ENCODE measurements around the gene SPP1. TPM values are rescaled to one million over a fixed set of nuclear protein-coding genes. Genes with fewer than 3 reads are reported as not detected.

SPP1 gene
- total RNA-seq, 1 experiment from 2014 or later = 1,619 TPM

GRCh38 chr4:87950936-87951511 lies 24.5 kb upstream of the SPP1 start:
- DNase-seq (ENCODE audit: extremely low read depth, low read depth) = no peak

DNA sequence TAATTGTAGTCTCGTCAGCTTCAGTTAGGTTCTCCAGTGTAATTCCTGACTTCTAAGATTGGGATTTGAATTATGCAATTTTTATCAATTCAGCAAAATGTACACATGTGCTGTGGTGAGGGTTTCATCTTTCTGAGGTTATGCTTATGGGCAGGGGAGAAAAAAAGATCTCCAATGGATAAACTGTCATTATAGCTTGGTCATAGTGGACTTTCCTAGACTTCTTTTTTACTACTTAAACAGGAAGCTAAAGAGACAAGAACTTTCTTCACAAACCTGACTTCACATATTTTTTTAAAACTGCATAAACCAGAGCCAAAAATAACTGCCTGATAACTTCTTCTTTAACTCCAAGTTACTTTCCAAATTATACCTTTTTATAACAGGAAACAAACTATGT lies 21.7 kb upstream of the SPP1 start:
- DNase-seq (ENCODE audit: extremely low read depth, low read depth) = no peak

- no peak for DNase-seq (ENCODE audit: extremely low read depth, low read depth)
Measured at GRCh38 chr4:87956501-87956900, 19.0 kb upstream of the SPP1 start.

GRCh38 chr4:87957061-87957460 lies 18.5 kb upstream of the SPP1 start:
- no peak for DNase-seq (ENCODE audit: extremely low read depth, low read depth)

DNA sequence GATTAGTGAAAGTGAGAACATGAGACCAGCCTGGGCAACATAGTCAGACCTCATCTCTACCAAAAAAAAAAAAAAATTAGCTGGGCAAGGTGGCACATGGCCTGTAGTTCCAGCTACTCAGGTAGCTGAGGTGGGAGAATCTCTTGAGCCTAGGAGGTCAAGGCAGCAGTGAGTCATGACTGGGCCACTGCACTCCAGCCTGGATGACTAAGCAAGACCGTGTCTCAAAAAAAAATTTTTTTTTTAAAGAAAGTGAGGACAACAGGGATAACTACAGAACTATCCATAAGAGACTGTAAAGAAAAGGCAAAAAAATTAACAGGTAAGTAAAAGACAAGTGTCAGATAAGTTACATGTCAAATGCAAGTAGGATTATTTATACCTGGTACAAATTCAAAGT lies 13.5 kb upstream of the SPP1 start:
- DNase-seq (ENCODE audit: extremely low read depth, low read depth) = no peak

- no peak for DNase-seq (ENCODE audit: extremely low read depth, low read depth)
Measured at GRCh38 chr4:87962398-87963146, 12.9 kb upstream of the SPP1 start.

- DNase-seq (ENCODE audit: extremely low read depth, low read depth) = no peak
Measured at GRCh38 chr4:87965501-87965975, 10.0 kb upstream of the SPP1 start.

DNA sequence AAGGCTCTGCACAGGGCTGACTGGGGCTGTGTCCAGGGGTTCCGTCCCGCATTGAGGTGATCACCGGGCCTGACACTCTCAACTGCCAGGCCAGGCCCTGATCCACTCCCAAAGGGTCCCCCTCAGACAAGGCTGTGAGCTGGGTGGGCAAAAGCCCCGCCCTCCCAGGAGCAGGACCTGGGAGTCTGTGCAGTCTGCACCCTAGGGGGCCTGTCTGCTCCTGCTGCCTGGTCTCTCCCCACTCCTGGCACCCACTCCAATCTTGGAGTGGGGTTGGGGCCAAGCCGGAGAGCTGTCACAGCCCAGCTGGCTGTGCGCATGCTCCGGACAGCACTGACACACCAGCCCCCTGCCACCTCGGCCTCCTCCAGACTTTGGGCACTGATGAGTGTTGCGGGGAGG lies 9.4 kb upstream of the SPP1 start:
- no peak for DNase-seq (ENCODE audit: extremely low read depth, low read depth)

DNA sequence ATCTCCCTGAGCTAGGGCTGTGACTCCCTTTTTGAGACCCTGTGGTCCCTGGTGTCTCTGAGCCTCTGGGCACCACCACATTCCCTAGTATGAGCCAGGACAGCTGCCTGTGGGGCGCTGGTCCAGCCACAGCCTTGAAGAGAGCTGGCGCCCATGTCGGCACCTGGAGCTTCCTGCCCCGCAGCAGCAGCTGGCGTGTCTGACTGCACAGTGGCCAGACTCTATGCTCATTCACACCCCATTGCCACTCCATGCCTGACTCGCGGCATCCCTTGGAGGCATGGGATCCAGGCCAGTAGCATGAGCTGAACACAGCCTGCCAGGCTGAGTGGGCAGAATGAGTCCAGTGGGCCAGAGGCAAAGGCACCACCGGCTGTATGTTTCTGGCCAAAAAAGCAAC lies 8.3 kb upstream of the SPP1 start:
- no peak for DNase-seq (ENCODE audit: extremely low read depth, low read depth)

DNA sequence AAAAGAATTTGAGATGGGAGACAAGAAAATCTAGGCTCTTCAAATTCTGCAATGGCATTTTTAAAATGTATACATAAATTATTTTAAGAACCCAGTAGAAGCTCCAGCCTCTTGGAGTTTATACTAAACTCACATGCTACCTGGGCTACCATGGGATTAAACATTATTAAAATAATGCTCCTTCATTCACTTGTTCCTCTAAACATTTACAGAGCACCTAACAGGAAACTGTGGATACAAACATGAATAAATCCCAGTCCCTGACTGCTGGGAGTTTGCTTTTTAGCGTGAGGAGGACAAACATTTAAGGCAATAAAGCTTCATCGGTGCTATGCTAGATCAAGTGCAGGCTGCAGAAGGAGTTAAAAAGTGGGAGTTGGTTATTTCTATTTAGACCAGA lies 5.4 kb upstream of the SPP1 start:
- no peak for DNase-seq (ENCODE audit: extremely low read depth, low read depth)

GRCh38 chr4:87971866-87972265 lies 3.6 kb upstream of the SPP1 start:
- no peak for DNase-seq (ENCODE audit: extremely low read depth, low read depth)

DNA sequence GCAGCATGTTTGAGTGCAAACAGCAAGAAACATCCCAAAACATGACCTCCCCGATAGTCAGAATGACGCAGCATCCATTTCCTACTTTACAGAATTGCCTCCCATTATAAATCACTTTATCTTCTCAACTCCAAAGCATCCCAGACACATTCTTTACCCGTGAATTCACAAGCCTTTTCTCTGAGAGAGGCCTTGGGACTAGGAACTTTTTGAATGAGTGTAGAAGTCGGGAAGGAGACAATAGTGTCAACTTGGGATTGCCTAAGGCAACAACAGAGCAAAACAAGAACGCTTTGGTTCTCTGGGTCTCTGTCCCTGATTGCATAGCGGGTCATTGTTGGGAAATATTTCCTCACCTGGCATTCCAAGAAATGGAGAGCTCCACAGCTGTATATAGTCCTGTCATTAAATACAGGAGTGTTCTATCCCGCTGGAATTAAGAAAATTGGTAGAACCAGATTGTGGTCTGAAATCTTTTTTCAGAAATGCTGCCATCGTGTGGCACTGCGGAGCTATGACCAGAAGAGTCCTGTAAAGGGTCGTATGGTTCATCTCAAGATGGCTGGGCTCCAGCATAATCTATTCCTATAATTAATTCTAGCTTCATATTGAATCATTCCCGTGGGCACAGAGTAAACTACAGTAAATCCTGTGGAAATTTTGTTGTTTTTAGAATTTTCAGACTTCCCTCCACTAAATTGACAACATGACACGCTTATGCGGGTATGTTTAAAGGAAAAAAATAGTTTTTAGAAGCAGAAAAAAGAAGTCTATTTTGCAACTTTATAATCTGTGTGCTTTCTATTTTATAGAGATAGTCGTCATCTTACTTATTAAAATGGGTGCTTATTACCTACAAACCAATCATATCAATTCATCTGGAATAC lies 2.0 kb upstream of the SPP1 start:
- DNase-seq (ENCODE audit: extremely low read depth, low read depth) = peak; percentile 83

GRCh38 chr4:87974856-87975462 lies 555 bp upstream of the SPP1 start:
- DNase-seq (ENCODE audit: extremely low read depth, low read depth) = peak; percentile 65

- DNase-seq (ENCODE audit: extremely low read depth, low read depth) = no peak
Measured at GRCh38 chr4:87977521-87978278, 2.2 kb downstream of the SPP1 start.

DNA sequence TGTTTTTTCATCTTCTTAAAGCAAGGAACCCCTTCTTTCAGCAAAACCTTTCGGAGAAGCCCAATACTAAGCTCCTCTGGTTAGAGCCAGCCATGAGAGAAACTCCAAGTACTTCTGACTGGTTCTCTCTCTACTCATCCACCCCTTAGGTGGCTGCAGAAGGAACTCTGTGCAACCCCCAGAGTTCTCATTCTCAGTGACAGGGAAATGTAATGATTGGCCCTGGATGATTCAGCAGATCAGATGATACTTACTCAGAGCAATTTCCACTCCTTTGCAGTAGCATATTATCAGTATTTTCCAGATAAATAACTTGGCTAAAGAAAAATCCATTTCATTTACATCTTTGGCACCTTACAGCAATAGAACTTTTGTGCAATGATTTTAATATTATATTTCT lies 3.2 kb downstream of the SPP1 start:
- DNase-seq (ENCODE audit: extremely low read depth, low read depth) = peak; percentile 57

- no peak for DNase-seq (ENCODE audit: extremely low read depth, low read depth)
Measured at GRCh38 chr4:87979810-87980209, 4.3 kb downstream of the SPP1 start.

GRCh38 chr4:87981486-87981885 lies 6.0 kb downstream of the SPP1 start:
- DNase-seq (ENCODE audit: extremely low read depth, low read depth) = no peak

- DNase-seq (ENCODE audit: extremely low read depth, low read depth) = no peak
Measured at GRCh38 chr4:87982036-87982435, 6.5 kb downstream of the SPP1 start.

DNA sequence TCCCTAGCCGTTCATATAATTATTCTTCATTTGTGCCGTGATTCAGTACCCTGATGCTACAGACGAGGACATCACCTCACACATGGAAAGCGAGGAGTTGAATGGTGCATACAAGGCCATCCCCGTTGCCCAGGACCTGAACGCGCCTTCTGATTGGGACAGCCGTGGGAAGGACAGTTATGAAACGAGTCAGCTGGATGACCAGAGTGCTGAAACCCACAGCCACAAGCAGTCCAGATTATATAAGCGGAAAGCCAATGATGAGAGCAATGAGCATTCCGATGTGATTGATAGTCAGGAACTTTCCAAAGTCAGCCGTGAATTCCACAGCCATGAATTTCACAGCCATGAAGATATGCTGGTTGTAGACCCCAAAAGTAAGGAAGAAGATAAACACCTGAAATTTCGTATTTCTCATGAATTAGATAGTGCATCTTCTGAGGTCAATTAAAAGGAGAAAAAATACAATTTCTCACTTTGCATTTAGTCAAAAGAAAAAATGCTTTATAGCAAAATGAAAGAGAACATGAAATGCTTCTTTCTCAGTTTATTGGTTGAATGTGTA lies 7.0 kb downstream of the SPP1 start:
- no peak for DNase-seq (ENCODE audit: extremely low read depth, low read depth)

DNA sequence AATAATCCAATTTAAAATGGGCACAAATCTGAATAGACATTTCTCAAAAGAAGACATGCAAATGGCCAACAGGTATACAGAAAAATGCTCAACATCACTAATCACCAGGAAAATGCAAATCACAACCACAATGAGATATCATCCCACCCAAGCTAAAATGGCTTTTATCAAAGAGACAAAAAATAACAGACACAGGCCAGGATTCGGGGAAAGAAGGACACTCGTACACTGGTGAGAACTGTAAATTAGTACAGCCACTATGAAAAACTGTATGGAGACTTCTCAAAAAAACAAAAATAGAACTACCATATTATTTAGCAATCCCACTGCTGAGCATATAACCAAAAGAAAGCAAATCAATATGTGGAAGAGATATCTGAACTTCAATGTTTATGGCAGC lies 8.5 kb downstream of the SPP1 start:
- DNase-seq (ENCODE audit: extremely low read depth, low read depth) = no peak

All from NCI-H460 (cell line).